ENCODE results near the gene SLC7A7.
"Not testable (repeated sequence)": the region's sequence is repeated elsewhere in the genome, so short reads cannot be mapped to it uniquely, and the experiment has no call there.

The SLC7A7 gene

DNA sequence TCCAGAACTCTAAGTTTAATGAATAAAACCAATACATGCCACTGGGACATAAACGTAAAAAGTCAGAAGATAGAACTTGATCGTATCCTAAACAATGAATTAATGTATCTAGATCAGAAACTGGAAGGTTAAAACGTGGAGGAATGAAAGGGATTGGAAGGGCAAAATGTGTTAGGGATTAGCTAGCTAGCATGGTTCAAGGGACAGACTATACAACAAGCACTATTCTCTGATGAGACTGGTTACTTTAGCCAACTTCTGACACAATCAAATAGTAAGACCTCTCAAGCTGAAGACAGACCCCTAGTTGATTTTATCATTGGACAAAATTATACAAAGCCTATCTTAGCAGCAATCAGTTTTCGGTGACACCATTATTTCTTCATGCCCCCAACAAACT, 67.5 kb downstream of the SLC7A7 start:
- no peak for DNase-seq

DNA sequence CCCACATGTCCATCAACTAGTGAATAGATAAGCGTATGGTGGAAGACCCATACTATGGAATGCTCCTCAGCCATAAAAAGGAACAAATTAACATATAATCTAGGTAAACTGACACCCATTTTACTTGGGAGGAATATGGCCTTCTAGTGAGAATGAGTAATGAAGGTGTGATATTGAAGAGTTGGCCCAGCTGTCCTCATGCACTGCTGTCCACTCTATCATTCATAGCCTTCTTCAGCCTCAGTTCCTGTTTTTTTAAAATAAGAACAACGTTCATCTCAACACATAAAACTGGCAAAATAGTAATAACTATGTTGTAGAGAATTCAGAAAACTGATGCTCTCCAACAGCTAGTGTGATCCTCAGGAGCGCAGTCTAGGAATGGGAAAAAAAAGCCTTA, 75.2 kb downstream of the SLC7A7 start:
- DNase-seq, result no peak

DNA sequence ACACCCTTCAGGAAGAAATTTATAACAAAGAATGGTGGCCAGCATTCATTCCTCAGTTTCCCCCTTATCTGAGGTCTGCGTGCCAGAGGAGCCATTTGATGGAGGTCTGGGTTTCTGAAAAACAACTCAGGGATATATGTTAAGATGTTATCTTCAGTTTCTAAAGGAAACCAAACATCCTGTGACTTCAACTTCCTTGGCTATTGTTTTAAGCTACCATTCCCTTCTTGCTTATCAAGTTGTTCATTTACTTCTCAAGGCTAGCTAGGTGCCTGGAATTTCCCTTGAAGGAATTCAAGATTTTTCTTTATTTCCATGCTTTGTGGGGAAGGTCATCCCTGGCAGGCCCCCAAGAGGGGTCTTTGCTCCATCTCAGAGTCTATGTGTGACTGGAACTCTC, 75.8 kb downstream of the SLC7A7 start:
- no peak for DNase-seq

DNA sequence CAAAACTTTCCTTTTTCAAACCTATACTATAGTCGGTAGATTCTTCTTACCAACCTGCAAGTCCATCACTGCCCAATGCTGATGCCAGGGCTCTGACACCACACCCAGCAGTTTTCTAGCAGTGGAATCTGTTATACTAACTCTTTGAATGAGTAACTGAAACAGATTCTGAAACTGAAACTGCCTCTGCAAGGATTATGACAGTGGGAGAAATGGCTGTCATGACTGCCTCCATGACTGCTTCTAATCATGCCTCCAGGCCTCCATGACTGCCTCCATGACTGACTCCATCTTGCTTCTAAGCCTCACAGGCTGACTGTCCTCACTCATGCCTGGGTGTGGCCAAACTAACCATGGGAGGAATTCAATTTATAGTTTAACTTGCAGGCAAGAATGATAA, 78.2 kb downstream of the SLC7A7 start:
- DNase-seq, result no peak

DNA sequence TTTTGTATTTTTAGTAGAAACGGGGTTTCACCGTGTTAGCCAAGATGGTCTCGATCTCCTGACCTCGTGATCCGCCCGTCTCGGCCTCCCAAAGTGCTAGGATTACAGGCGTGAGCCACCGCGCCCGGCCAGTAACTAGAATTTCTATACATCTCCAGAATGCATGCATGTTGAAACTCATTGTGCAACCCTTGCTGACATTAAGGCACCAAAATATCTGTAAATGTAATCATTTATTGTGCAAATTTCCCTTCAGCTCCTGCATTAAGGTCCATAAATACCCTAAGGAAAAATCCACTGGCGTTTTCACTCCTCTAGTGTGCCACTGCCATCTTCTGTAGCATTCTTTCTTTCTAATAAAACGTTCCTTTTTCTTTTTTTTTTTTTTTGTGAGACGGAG, 78.9 kb downstream of the SLC7A7 start:
- not testable (repeated sequence) for DNase-seq

- no peak for DNase-seq
Measured at GRCh38 chr14:22735096-22735495, 80.1 kb downstream of the SLC7A7 start.

- no peak for DNase-seq
Measured at GRCh38 chr14:22733829-22734228, 81.4 kb downstream of the SLC7A7 start.

GRCh38 chr14:22732062-22732461, 83.2 kb downstream of the SLC7A7 start:
- not testable (repeated sequence) for DNase-seq

- no peak for DNase-seq
Measured at GRCh38 chr14:22726012-22726411, 89.2 kb downstream of the SLC7A7 start.

DNA sequence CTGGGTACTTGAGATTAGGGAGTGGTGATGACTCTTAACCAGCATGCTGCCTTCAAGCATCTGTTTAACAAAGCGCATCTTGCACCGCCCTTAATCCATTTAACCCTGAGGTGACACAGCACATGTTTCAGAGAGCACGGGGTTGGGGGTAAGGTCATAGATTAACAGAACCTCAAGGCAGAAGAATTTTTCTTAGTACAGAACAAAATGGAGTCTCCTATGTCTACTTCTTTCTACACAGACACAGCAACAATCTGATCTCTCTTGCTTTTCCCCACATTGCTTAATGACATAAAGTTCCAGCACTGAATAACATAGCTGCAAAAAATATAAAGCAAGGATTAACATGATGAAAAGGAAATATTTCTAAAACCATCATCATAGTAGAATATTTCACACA, 89.9 kb downstream of the SLC7A7 start:
- DNase-seq, result not testable (repeated sequence)

- DNase-seq, result not testable (repeated sequence)
Measured at GRCh38 chr14:22724847-22725246, 90.4 kb downstream of the SLC7A7 start.

DNA sequence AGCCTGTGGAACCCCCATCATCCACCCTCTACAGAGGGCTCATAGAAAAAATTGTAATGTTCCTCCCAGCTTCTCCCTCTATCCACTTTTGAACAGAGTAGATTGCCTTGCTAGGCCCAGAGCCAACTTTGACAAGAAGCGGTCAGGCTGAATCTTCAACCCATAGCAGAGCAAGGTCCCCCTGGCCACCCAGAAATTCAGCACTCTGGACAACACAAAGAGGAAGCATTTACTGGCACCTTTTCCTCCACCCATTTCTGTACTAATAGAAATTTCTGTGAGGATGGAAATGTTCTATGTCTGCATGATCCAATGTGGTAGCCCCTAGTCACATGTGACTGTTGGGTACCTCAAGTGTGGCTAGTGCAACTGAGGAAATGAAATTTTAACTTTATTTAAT, 91.4 kb downstream of the SLC7A7 start:
- no peak for DNase-seq

Data from GF-D8 (cell line).